NCI-H2081 treated with DMSO at 0.1 percent for 48 hours (cell line): ENCODE results near the gene DNAJC16.

Experiments used
- DNase-seq: peaks from one replicate; lab custom pipeline; 2025; lab: John Stamatoyannopoulos, UW

The DNAJC16 gene

GRCh38 chr1:15540186-15540585 is 13.5 kb downstream of the DNAJC16 start:
- DNase-seq: no peak

- DNase-seq: no peak
Measured at GRCh38 chr1:15541231-15541792, 14.7 kb downstream of the DNAJC16 start.

- no peak for DNase-seq
Measured at GRCh38 chr1:15542388-15543250, 16.0 kb downstream of the DNAJC16 start.

DNA sequence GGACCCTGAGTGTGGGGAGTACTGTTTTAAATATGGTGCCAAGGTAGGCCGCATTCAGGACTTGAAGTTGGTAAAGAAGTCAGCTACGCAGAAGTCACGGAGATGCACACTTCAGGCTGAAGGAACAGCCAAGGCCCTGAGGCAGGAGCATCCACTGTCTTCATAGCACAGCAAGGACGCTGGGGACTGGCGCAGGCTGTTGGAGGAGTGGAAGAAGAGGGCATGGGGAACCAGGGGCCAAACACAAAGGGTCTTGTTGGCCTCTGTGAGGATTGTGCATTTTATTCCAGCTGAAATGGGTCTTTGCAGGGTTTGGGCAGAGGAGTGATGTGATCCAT is 16.6 kb downstream of the DNAJC16 start:
- no peak for DNase-seq

DNA sequence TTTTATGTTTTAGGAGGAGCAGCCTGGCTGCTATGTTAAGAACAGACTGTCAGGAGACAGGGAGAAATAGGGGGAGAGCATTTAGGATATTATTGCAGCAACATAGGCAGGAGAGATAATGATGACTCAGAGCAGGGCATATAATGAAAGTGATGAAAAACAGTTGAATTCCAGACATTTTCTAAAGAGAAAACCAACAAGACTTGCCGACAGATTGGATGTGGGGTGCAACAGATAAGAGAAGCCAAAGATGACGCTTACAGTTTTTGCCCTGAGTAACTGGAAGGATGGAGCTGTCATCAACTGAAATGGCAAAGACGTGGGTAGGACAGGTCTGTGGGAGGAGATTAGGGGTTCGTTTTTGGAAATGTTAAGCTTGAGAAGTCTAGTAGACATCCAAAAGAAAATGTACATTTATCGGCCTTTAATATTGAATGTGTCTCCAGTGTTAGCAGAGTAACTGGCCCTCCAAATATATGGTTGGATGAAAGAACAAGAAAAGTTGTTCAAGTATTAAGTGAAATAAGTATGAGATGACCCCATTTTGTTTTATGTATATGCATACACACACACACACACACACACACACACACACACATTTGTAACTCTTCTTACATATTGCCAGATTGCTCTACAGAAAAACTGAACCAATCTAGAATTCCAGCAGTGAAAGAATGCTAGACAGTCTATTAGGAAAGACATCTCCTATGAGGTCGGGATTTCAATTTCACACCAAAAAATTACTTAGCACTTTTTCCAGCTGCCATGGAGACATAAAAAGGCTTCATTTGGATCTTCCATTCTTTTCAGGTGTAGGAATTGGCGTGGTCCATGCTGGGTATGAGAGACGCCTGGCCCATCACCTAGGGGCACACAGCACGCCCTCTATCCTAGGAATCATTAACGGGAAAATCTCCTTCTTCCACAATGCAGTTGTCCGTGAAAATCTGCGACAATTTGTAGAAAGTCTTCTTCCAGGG is 17.2 kb downstream of the DNAJC16 start:
- DNase-seq: no peak

GRCh38 chr1:15546641-15547040 is 20.0 kb downstream of the DNAJC16 start:
- DNase-seq: no peak

DNA sequence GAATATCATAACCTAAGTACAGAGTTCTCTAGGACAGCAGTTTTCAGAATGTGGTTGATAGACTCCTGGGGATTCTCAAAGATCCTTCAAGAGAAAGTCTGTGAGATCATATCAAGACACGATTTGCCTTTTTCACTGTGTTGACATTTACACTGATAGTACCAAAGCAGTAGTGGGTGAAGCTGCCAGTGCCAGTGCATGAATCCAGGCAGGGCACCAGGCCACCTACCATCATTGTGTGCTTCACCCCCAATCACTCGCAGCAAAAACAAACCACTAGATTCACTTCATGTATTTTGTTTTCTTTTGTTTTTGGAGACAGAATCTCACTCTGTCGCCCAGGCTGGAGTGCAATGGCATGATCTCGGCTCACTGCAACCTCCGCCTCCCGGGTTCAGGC is 23.9 kb downstream of the DNAJC16 start:
- no peak for DNase-seq

- no peak for DNase-seq
Measured at GRCh38 chr1:15557008-15557407, 30.4 kb downstream of the DNAJC16 start.

GRCh38 chr1:15557594-15557993 is 30.9 kb downstream of the DNAJC16 start:
- no peak for DNase-seq

- DNase-seq: no peak
Measured at GRCh38 chr1:15558516-15558915, 31.9 kb downstream of the DNAJC16 start.

GRCh38 chr1:15559189-15559810 is 32.7 kb downstream of the DNAJC16 start:
- no peak for DNase-seq

GRCh38 chr1:15568387-15569073 is 41.9 kb downstream of the DNAJC16 start:
- no peak for DNase-seq

DNA sequence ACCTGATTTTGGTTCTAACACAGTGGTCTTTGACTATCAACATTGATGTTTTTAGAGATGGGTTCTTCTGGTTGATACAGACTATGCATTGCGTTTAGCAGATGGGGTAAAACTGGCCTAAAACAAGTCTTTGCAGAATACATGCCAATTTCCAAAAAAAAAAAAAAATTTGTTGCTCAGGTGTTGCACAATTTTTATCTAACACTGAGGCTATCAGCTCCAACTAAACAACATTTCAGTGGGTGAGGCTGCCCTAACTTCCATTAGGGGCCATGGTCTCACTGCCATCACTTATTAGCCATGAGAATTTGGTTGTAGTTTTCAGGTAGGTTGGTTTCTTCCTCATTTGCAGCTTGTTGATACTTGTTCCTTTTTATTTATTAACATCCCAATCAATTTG is 44.2 kb downstream of the DNAJC16 start:
- DNase-seq: no peak

- no peak for DNase-seq
Measured at GRCh38 chr1:15571266-15571665, 44.6 kb downstream of the DNAJC16 start.

GRCh38 chr1:15573477-15573876 is 46.8 kb downstream of the DNAJC16 start:
- no peak for DNase-seq

GRCh38 chr1:15574741-15575140 is 48.1 kb downstream of the DNAJC16 start:
- DNase-seq: no peak

GRCh38 chr1:15575549-15576150 is 49.0 kb downstream of the DNAJC16 start:
- no peak for DNase-seq

- DNase-seq: no peak
Measured at GRCh38 chr1:15577691-15578090, 51.0 kb downstream of the DNAJC16 start.

- no peak for DNase-seq
Measured at GRCh38 chr1:15578921-15579682, 52.5 kb downstream of the DNAJC16 start.

GRCh38 chr1:15579683-15580047 is 53.0 kb downstream of the DNAJC16 start:
- DNase-seq: no peak
